IMR-90 (cell line): ENCODE measurements around the gene XPO6. TPM values are rescaled to one million over a fixed set of nuclear protein-coding genes. Genes with fewer than 3 reads are reported as not detected.

Source experiments
- ATAC-seq: fragments of 200-7000 bp; cut with Tn5 transposase; 2 replicates; pipeline ENCODE4 v1.9.1; 2020; ENCODE audit warnings: low read depth, mild to moderate bottlenecking, moderate library complexity
- BruUV-seq: library from RNA; stranded (reverse); fragments of 400-500 nt; replicated peaks from 2 replicates; lab custom pipeline; 2021; lab: Mats Ljungman, UMichigan
- CTCF ChIA-PET: fragments of 300-600 bp; formaldehyde crosslinking; extraction: SDS; loops from one replicate; lab custom pipeline; 2021; ENCODE audit warnings: antibody characterized with exemption; lab: Yijun Ruan, JAX
- POLR2A ChIA-PET: fragments of 300-600 bp; sonication (Branson Sonifier 250); formaldehyde crosslinking; loops from one replicate; lab custom pipeline; 2022; ENCODE audit warnings: antibody characterized with exemption; ENCODE audit not compliant: unreplicated experiment; lab: Charles Lee
- DNase-seq: peaks from one replicate; pipeline ENCODE4 v3.0.0; 2013
- H2AFZ ChIP-seq: replicated peaks from 2 replicates; pipeline ENCODE3; 2013; ENCODE audit warnings: low read length, mild to moderate bottlenecking; ENCODE audit not compliant: poor library complexity
- H2AK5ac ChIP-seq: 2 replicates; pipeline ENCODE4 v1.6.1; 2013; ENCODE audit warnings: low read depth, low read length, inconsistent platforms
- H2AK9ac ChIP-seq: replicated peaks from 2 replicates; pipeline ENCODE3; 2013; ENCODE audit warnings: mild to moderate bottlenecking, low read depth, low read length, moderate library complexity; ENCODE audit not compliant: poor library complexity
- H2BK120ac ChIP-seq: 2 replicates; pipeline ENCODE4 v1.6.1; 2013; ENCODE audit warnings: low read depth, low read length, inconsistent platforms
- H2BK15ac ChIP-seq: 3 replicates; pipeline ENCODE4 v1.6.1; 2013; ENCODE audit warnings: low read depth, low read length, inconsistent platforms
- H2BK20ac ChIP-seq: 2 replicates; pipeline ENCODE4 v1.6.1; 2013; ENCODE audit warnings: low read depth, mild to moderate bottlenecking, inconsistent platforms, low read length, moderate library complexity
- H2BK5ac ChIP-seq: 2 replicates; pipeline ENCODE4 v1.6.1; 2013; ENCODE audit warnings: mild to moderate bottlenecking, low read depth, low read length, inconsistent platforms; ENCODE audit not compliant: poor library complexity, severe bottlenecking
- H3K14ac ChIP-seq: replicated peaks from 2 replicates; pipeline ENCODE4 v1.6.1; 2013; ENCODE audit warnings: low read depth, low read length, inconsistent platforms
- H3K18ac ChIP-seq: 2 replicates; pipeline ENCODE4 v1.6.1; 2013; ENCODE audit warnings: low read depth, low read length, control low read depth
- H3K23ac ChIP-seq: 2 replicates; pipeline ENCODE4 v1.6.1; 2013; ENCODE audit warnings: low read depth, low read length, inconsistent platforms
- H3K27ac ChIP-seq: 2 replicates; pipeline ENCODE4 v1.5.1; 2013; ENCODE audit warnings: mild to moderate bottlenecking, control low read depth, low read length; ENCODE audit not compliant: insufficient read depth
- H3K27me3 ChIP-seq: 2 replicates; pipeline ENCODE4 v1.6.1; 2013; ENCODE audit warnings: low read length; ENCODE audit not compliant: control insufficient read depth, insufficient read depth
- H3K36me3 ChIP-seq: 2 replicates; pipeline ENCODE4 v1.6.1; 2013; ENCODE audit warnings: low read length, mixed read lengths; ENCODE audit not compliant: control insufficient read depth, insufficient read depth
- H3K4ac ChIP-seq: 2 replicates; pipeline ENCODE4 v1.6.1; 2013; ENCODE audit warnings: low read depth, low read length, inconsistent platforms
- H3K4me1 ChIP-seq: 2 replicates; pipeline ENCODE4 v1.6.1; 2013; ENCODE audit warnings: low read length, mixed read lengths; ENCODE audit not compliant: control insufficient read depth, insufficient read depth
- H3K4me2 ChIP-seq: 2 replicates; pipeline ENCODE4 v1.6.1; 2013; ENCODE audit warnings: low read depth, mild to moderate bottlenecking, control low read depth, low read length, moderate library complexity
- H3K4me3 ChIP-seq: 2 replicates; pipeline ENCODE4 v1.5.1; 2013; ENCODE audit warnings: low read depth, mild to moderate bottlenecking, control low read depth, low read length, moderate library complexity; ENCODE audit not compliant: insufficient read depth
- H3K56ac ChIP-seq: 2 replicates; pipeline ENCODE4 v1.6.1; 2013; ENCODE audit warnings: low read length, inconsistent platforms; ENCODE audit not compliant: insufficient read depth; ENCODE audit errors: extremely low read depth
- H3K79me1 ChIP-seq, 2 experiments: 2 replicates each; pipeline ENCODE4 v1.6.1; 2013; ENCODE audit warnings: low read length in 2 of 2, inconsistent platforms in 1 of 2, low read depth in 1 of 2
- H3K9ac ChIP-seq: 2 replicates; pipeline ENCODE4 v1.6.1; 2013; ENCODE audit warnings: low read depth, low read length, control low read depth
- H3K9me1 ChIP-seq: 2 replicates; pipeline ENCODE4 v1.6.1; 2013; ENCODE audit warnings: low read length, inconsistent platforms; ENCODE audit not compliant: insufficient read depth
- H3K9me3 ChIP-seq: 2 replicates; pipeline ENCODE4 v1.6.1; 2013; ENCODE audit warnings: low read length; ENCODE audit not compliant: control insufficient read depth, insufficient read depth
- H4K20me1 ChIP-seq: 2 replicates; pipeline ENCODE4 v1.6.1; 2013; ENCODE audit warnings: low read length, inconsistent platforms; ENCODE audit not compliant: insufficient read depth
- H4K5ac ChIP-seq: 2 replicates; pipeline ENCODE4 v1.6.1; 2013; ENCODE audit warnings: mild to moderate bottlenecking, low read depth, low read length, control low read depth
- H4K8ac ChIP-seq, 2 experiments: 2 replicates each; pipeline ENCODE4 v1.6.1; 2013; ENCODE audit warnings: low read depth in 2 of 2, low read length in 2 of 2, control low read depth in 1 of 2, inconsistent platforms in 1 of 2
- H4K91ac ChIP-seq: 2 replicates; pipeline ENCODE4 v1.6.1; 2013; ENCODE audit warnings: low read depth, low read length, inconsistent platforms; ENCODE audit not compliant: insufficient read depth
- CEBPB ChIP-seq: IDR thresholded peaks from 2 replicates; pipeline ENCODE4 v1.6.1; 2012; ENCODE audit warnings: low read depth, low read length, improper control_type of control experiment
- FOS ChIP-seq: fragments of 150-350 bp; IDR thresholded peaks from 2 replicates; pipeline ENCODE4 v1.6.1; 2016; ENCODE audit warnings: low read depth, low read length
- NFE2L2 ChIP-seq: fragments of 150-350 bp; IDR thresholded peaks from 2 replicates; pipeline ENCODE4 v1.6.1; 2016; ENCODE audit warnings: low read depth, mild to moderate bottlenecking, low read length
- RAD21 ChIP-seq: IDR thresholded peaks from 2 replicates; pipeline ENCODE4 v1.6.1; 2012; ENCODE audit warnings: low read length, improper control_type of control experiment
- WGBS, 2 experiments: methylation state at CpG; one replicate each; pipeline versions ENCODE4 v1.1.5 to v1.1.7; 2013; ENCODE audit warnings: missing lambda C conversion rate in 2 of 2; ENCODE audit not compliant: insufficient read length in 1 of 2; ENCODE audit errors: extremely low coverage in 2 of 2; 5-methylcytosine and 5-hydroxymethylcytosine counted together
- dilution Hi-C: fragments of 300-500 bp; cut with HindIII; formaldehyde crosslinking; loops from one replicate; pipeline ENCODE4 v1.14.3; 2018; ENCODE audit warnings: low sequenced_read_pairs; ENCODE audit not compliant: unreplicated experiment
- in situ Hi-C: fragments of 300-500 bp; cut with MboI; formaldehyde crosslinking; loops from 3 replicates; pipeline ENCODE4 v1.14.3; 2019; ENCODE audit warnings: low sequenced_read_pairs, inconsistent platforms, mixed read lengths
- intact Hi-C: fragments of 100-400 bp; cut with micrococcal nuclease; formaldehyde crosslinking; loops from 2 replicates; pipeline ENCODE4 v1.10.0; 2022
- polyA plus RNA-seq, 3 experiments: library from polyadenylated mRNA; depleted of rRNA; stranded (reverse); fragments of >200 nt; gene quantifications; 2 replicates each; pipeline ENCODE4 v1.2.3, GENCODE V29; 2012; ENCODE audit warnings: low replicate concordance in 1 of 3
- total RNA-seq: library from RNA; depleted of rRNA; stranded (reverse); fragments of >200 nt; gene quantifications from 2 replicates; pipeline ENCODE4 v1.2.3, GENCODE V29; 2012

Gene XPO6
- total and polyA plus RNA-seq, 2 of the 4 experiments (the other 2 are of a cell fraction), result 108 to 184 TPM

- no TSS peak for BruUV-seq
- H4K20me1 ChIP-seq, result no peaks in the 10 kb centered on the region
- H3K4me1 ChIP-seq, result no peaks in the 10 kb centered on the region
- H4K5ac ChIP-seq, result no peak overlapping the region
- H2BK15ac ChIP-seq, result no peak overlapping the region
- peaks cover 18% of the 10 kb centered on the region for H3K27me3 ChIP-seq
- DNase-seq (no peak), ATAC-seq (no peak)
- H3K4me3 ChIP-seq, result no peak overlapping the region
- H3K14ac ChIP-seq, result no peak overlapping the region
- H3K18ac ChIP-seq, result no peak overlapping the region
- H3K4me2 ChIP-seq, result no peak overlapping the region
- H3K23ac ChIP-seq, result no peak overlapping the region
- dilution Hi-C loops (no loop called here), in situ Hi-C loops (loop anchor here (10.0 kb wide), 1 partner anchor 61 kb away; no protein-coding TSS in a partner anchor), intact Hi-C loops (no loop called here)
- no peak overlapping the region for H4K8ac ChIP-seq
- H3K27ac ChIP-seq, result no peak overlapping the region
- no peak overlapping the region for H2BK120ac ChIP-seq
- no peaks in the 10 kb centered on the region for H3K36me3 ChIP-seq
- TF ChIP-seq RAD21 (no peak), NFE2L2 (no peak), FOS (no peak), CEBPB (no peak)
- no peak overlapping the region for H2AK5ac ChIP-seq
- no peaks in the 10 kb centered on the region for H3K79me1 ChIP-seq
- H2AFZ ChIP-seq, result no peak overlapping the region
- no peak overlapping the region for H2AK9ac ChIP-seq
- H3K56ac ChIP-seq, result no peak overlapping the region
- H3K9me1 ChIP-seq, result no peaks in the 10 kb centered on the region
- no peak overlapping the region for H3K4ac ChIP-seq
- no peak overlapping the region for H2BK5ac ChIP-seq
- ChIA-PET POLR2A (no interaction called here), CTCF (no interaction called here)
- H3K9me3 ChIP-seq, result 0 out of 2 replicates have a peak, but pooled peaks cover 3% of the 10 kb centered on the region
- WGBS, 2 experiments, result 73% methylated on average over 3 of the region's 6 CpGs; no CpG with 5 or more reads in 1 of the 2 experiments
- H2BK20ac ChIP-seq, result no peak overlapping the region
- H3K9ac ChIP-seq, result no peak overlapping the region
- no peak overlapping the region for H4K91ac ChIP-seq
Measured at GRCh38 chr16:28254158-28254557, 42.4 kb upstream of the XPO6 start.
